Breast epithelium (tissue), 3 donors: ENCODE results near the gene CEACAM5.

Experiments used
- POLR2A ChIP-seq: fragments of 450-650 bp; IDR thresholded peaks from one replicate; pipeline ENCODE4 v1.6.1; 2016; ENCODE audit warnings: antibody characterized with exemption, mild to moderate bottlenecking, moderate library complexity
- TF ChIP-seq, protein P1 (sequence below), 3 donors: fragments of 450-650 bp; IDR thresholded peaks; one replicate each; pipeline ENCODE4 v1.5.1; 2016 to 2017; ENCODE audit warnings: antibody characterized with exemption in 3 of 3, mild to moderate bottlenecking in 3 of 3, moderate library complexity in 3 of 3

DNA sequence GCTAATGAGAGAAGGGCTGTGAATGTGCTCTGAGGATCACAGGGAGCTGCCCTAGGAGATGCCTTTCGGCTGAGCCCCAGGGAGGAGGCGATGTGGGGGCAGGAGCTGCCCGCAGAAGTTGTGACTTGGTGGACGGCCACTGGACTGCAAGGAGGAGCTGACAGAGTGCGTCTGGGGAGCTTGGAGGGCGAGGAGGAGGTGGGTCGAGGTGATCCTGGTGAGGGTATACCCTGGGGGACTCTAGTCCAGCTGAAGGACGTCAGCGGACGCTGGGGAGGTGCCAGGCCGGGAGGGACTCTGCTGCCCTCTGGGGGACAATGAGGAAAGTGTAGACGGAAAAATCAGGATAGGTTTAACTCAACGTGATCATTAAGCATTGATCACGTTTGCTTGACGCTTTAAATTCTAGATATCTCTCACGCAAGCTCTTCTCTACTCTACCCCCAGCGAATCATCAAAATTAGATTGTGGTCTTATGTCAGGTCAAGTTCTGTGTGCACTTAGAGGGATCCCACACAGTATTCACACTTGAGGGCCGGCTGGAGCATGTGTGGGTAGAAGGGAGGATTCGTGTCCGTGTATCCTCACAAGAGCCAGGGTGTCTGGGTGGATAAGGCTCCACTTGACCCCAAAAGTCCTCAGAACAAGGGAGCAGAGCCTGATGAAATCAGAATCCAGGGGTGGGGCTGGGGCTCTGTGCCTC is 17.0 kb upstream of the CEACAM5 start:
- TF ChIP-seq, protein P1, sequence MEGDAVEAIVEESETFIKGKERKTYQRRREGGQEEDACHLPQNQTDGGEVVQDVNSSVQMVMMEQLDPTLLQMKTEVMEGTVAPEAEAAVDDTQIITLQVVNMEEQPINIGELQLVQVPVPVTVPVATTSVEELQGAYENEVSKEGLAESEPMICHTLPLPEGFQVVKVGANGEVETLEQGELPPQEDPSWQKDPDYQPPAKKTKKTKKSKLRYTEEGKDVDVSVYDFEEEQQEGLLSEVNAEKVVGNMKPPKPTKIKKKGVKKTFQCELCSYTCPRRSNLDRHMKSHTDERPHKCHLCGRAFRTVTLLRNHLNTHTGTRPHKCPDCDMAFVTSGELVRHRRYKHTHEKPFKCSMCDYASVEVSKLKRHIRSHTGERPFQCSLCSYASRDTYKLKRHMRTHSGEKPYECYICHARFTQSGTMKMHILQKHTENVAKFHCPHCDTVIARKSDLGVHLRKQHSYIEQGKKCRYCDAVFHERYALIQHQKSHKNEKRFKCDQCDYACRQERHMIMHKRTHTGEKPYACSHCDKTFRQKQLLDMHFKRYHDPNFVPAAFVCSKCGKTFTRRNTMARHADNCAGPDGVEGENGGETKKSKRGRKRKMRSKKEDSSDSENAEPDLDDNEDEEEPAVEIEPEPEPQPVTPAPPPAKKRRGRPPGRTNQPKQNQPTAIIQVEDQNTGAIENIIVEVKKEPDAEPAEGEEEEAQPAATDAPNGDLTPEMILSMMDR (IDR thresholded peaks at IDR 0.05), result peak in 1 of 3 donors; percentile 28
- no peak for TF ChIP-seq POLR2A
